GM04504 (cell line): ENCODE measurements around the gene BAHCC1.

ENCODE experiments used
- DNase-seq: peaks from one replicate; pipeline ENCODE4 v3.0.0-alpha.2; 2012; ENCODE audit warnings: low read depth

BAHCC1 gene

DNA sequence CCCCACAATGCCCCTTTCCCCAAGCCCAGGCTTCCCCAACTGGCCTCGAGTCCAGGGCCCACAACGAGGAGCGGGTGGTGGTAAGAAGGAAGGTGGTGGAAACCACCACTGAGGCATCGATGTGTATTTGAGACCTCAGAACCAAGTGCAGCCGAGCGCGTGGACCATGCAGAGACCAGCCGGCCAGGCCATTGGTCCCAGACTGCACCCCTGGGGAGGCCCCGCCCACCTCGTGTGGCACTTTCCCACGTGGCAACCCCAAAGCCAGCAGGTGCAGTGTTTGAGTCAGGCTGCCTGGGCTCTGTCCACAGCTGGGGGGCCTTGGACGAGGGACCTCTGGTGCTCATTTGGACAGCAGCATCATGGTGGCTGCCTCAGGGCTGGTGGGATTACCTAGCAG, 28.1 kb upstream of the BAHCC1 start:
- DNase-seq: no peak

DNA sequence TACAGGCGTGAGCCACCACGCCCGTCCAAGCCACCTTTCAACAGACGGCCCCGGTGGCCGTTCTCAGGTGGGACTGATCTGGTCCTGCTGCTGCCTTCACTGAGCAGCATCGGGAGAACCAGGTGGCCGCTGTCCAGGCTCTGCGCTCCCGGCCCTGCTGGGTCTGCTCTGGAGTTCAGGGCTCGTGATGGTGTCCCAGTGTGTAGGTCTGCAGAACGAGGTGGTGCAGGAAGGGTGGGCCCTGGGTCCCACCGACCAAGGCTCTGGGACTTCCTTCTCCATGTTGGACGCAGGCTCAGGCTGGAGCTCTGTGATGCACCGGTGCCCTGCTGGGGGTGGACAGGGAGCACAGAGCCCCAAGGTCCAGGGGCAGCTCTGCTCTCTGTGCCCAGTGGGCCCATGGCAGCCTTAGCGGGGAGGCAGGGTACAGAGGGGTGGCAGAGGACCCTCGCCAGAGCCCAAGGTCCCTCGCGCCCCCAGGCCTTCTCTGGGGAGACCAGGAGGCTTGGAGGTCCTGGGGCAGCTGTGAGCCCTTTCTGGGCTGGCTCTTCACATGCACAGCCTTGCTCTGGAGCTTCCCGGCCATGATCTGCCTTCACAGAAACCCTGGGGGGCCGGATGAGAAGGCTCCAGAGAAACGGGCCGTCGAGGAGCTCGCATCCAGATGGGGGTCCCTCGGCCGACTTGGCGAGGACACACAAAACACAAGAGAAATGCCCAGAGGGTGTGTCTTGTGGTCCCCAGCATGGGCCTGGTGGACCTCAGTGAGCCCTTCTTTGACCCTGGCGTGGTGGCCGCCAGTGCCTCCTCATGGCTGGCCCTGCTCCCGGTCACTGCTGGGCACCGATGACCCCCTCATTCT, 26.9 kb upstream of the BAHCC1 start:
- DNase-seq: no peak

DNA sequence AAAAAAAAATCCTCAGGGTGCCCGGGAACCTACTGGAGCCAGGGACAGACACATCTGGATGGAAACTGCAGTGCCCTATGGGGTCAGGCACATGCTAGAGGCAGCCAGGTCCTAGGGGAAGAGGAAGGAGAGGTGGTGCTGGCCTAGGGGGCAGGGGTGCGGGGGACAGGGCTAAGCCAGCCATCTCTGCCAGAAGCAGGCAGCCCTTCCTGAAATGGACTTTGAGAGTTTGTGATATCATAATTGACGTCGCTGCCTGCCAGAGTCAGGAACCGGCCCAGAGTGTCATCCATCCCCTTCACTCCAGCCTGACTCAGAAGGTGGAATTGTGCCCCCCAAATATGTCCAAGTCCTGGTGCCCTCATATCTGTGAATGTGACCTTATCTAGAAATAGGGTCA, 25.0 kb upstream of the BAHCC1 start:
- no peak for DNase-seq

DNA sequence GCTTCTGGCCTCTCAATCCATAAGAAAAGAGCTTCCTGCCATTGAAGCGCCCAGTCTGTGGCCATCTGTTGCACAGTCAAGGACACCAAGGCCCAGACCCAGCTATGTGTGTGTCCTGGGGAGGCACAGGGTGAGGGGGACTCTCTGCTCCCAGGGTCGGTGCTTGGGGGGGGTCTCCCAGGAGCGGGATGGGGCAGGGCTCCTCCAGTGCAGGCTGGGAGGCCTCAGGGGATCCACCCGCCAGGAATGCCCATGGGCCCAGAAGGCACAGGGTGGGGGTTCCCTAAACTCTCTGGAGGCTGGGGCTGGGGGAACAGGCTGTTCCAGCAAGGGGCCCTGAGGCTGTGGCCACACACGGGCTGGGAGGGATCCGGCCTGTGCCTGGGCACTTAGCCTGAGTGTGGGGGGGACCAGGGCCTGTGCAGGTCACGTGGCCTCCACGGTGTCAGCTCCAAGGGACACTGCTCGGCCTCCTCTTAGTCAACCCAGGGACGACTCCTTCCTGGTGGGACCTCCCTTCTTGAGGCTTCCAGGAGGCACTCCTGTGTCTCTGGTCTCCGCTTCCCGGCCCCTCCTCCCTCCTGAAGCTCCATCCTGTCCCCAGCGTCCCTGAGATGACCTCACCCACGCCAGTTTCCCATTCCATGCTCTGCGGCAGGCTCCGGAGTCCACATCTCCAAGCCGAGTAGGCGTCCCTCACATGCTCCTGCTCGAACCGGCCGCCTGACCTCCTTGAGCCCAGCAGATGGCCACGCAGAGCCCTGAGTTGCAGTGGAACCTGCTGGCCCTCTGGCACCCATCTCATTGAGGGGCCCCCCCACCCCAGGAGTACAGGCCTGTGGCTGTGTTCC, 23.1 kb upstream of the BAHCC1 start:
- DNase-seq: no peak

DNA sequence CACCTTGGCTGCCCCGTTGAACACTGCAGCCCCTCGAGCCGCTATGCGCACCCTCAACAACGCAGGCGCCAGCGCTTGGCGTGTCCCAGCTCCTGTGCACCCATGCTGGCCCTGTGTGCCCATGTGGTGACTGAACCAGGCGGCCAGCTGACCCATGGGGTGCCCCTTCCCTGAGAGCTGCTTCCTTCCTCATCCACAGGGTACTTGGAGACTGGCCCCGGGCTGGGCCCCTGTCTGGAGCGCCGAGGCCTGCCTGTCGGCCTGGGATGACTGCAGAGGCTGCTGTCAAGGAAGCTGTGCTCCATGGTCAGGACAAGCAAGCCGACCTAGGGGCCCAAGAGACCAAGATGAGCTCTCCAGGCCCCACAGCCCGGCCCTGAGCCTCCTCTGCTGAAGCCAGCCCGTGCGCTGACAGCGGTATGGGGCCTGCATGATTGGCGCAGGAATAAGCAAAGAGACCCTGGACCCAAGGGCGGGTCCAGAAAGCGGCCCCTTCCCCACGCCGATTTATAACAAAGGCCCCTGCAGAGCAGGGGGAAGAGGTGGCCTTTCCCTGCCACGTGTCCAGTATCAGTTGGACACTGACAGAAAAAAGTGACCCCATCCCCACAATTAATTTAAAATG, 21.6 kb upstream of the BAHCC1 start:
- no peak for DNase-seq

DNA sequence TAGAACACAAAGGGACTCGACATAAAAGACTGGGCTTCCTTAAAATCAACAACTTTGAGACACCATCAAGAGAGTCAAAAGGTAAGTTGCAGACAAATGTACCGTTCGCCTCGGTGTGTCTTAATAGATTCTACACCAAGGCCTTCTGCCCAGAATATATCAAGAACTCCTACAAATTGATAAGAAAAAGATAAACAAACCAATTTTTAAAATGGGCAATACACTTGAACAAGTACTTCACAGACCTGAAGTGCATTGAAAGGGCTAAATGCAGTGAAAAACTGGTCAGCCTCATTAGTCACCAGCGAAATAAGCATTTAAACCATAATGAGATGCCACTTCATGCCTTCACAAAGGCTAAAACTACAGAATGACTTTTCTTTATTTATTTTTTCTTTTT, 20.4 kb upstream of the BAHCC1 start:
- no peak for DNase-seq

DNA sequence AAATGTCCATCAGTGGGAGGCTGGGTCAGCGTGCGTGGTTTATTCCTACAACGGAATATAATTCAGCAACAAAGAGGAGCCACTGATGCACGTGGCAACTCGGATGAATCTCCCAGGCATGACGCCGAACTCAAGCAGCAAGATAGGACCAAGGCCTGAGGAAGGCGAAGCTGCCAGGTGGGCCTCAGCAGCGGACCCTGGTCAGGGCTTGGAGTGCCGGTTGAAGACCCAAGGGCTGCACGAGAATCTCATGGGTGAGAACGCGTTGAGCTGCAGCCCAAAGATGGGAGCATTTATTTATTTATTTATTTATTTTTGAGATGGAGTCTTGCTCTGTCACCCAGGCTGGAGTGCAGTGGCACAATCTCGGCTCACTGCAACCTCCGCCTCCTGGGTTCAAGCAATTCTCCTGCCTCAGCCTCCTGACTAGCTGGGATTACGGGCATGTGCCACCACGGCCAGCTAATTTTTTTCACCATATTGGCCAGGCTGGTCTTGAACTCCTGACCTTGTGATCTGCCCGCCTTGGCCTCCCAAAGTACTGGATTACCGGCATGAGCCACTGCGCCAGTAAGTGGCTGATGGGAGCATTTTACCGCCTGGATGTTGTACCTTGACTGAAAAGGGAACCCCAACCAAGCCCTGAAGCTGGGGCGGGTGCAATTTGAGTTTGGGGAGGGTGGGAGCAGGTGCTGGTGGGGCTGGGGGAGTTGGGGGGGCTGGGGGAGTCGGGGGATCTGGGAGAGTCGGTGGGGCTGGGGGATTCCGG, 18.1 kb upstream of the BAHCC1 start:
- DNase-seq: no peak

DNA sequence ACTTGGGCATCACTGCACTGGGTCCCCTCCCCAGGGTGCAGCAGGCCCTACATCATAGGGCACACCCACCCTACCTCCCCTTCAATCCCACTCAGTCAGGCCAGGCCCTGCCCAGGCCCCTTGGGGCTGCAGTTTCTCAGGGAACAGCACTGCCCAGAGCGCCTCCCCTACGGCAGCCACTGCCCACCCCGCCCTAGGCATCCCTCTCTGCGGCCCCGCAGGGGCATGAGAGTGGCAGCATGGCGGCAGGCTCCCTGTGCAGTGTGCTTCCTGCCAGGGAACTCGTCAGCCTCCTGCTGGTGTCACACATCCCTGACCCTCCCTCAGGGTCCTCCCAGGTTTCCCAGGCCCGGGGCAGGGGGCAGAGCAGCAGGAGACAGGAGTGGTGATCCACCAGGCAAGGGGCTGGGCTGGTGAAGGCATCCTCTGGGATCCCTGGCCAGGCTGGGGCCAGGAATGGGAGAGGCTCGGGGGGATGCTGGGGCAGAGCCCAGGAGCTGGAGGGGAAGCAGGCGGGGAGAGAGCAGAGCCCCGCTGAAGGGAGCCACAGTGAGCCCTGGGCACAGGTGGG, 16.2 kb upstream of the BAHCC1 start:
- DNase-seq: no peak

DNA sequence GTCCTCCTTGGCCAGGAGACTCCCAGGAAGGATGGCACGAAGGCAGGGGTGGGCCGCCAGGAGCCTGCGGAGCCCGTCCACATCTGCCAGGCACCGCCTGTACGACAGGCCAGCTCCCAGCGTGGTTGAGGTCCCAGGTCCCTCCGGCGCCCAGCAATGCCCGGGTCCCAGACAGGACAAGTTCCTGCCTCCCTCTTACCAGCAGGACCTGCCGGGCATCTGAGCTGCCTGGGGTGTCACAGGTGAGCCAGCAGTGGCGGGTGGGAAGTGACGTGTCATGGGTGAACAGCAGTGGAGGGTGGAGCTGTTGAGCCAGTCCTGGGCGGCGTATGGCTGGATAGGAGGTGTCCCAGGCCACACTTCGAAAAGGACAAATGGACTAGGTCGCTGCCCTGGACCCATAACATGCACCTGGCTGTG, 15.7 kb upstream of the BAHCC1 start:
- DNase-seq: no peak

DNA sequence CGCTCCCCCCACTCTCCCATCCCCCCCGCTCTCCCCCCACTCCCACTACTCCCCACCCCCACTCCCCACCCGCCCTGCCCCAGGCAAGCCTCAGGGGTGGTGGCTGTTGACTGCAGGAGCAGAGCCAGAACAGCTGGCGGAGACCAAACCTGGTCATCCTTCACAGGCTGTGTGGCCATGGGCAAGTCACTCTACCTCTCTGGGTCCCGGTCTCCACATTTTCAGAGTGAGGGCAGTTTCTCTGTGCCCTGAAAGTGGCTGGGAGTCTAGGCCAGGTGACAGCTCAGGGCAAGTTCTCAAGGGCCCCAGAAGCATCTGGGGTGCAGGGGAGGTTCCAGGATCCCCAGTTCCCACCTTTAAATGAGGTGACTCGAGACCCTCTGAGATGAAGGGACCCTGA, 15.1 kb upstream of the BAHCC1 start:
- DNase-seq: no peak

DNA sequence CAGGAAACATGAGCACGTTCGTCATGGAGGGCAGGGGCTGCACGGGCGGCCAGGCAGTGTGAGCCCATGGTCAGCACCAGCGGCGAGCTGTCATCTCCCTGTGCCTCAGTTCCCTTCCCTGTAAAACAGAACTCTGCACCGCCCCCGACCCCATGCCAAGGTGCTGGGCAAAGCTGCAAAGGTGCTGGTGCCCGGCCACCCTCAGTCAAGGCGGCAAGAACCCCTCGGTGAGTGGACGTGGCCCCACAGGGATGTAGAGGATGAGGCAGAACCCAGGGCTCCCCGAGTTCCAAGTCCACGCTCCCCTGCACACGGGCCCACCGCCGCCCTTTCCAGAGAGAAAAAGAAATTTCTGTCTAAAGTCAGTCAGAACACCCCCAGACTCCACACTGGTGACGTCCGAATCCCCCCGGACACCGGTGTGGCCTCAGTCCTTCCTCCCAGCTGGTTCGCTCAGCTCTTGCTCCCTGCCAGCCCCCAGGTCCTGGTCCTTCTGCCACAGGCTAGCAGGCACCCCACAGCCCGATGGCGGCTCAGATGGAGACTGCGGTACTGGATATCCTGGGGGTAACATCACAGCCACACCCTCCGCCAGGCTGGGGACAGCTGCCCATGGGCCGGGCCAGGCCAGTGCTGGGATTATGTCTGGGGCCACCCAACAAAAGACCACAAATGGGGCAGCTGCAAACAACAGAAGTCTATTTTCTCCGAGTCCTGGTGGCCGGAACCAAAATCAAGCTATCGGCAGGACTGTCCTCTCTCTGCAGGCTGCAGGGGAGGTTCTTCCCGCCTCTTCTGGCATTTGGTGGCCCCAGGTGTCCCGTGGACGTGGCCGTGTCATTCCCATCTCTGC, 14.4 kb upstream of the BAHCC1 start:
- DNase-seq: no peak

DNA sequence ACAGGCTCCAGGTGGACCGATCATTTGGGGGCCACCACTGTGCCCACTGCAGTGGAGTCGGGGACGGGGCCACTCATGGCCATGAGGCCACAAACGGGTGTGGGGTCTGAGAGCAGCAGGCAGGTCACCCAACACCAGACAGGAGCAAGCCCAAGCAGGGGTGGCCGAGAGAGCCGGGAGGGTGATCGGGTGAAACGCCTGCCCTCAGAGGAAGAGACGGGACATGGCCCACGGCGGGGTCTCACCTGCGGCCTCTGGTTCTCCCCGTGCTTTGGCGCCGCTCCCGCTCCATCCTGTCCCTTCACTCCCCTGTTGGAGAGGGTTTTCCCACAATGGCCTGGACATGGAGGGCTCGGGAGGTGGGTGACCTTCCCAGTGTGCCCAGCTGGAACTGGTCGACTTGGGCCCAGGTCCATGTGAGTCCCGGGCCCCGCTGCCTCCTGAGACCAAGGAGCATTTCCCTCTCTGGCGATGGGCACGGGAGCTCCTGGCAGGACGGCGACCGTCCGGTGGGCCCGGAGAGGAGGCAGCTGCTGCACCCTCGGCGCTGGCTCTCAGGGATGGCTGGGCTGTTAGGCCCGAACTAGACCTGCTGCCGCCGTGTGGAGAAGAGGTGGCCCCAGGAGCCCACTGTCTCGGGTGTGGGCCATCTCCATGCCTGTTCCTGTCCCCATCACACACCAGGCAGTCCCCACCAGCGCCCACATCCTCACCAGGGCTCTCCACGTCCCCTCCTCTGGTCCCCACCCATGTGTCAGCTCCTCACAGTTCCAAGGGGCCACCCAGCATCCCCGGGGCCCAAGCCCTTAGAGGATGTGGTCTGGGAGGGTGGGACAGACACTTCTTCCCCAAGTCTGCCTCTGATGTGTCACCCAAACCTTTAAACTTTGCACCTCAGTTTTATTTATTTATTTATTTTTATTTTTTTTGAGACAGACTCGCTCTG, 13.4 kb upstream of the BAHCC1 start:
- DNase-seq: no peak

DNA sequence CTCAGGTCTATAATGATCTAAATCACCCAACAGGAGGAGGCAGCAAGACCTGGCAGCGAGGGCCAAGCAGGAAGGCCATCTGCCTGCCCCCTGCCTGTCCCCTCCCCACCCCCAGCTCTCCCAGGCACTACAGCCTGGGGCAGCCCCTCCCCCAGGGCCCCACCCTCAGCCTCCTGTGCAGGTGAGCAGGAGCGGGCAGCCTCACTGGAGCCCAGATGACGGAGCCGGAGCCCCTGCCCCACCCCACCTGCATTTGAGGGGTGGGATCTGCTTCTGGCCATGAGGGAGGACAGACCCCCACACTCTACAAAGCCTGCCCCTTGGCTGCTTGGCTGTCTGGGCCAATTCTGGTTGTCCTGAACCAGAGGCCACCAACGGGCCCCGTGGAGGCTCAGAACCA, 12.4 kb upstream of the BAHCC1 start:
- no peak for DNase-seq

DNA sequence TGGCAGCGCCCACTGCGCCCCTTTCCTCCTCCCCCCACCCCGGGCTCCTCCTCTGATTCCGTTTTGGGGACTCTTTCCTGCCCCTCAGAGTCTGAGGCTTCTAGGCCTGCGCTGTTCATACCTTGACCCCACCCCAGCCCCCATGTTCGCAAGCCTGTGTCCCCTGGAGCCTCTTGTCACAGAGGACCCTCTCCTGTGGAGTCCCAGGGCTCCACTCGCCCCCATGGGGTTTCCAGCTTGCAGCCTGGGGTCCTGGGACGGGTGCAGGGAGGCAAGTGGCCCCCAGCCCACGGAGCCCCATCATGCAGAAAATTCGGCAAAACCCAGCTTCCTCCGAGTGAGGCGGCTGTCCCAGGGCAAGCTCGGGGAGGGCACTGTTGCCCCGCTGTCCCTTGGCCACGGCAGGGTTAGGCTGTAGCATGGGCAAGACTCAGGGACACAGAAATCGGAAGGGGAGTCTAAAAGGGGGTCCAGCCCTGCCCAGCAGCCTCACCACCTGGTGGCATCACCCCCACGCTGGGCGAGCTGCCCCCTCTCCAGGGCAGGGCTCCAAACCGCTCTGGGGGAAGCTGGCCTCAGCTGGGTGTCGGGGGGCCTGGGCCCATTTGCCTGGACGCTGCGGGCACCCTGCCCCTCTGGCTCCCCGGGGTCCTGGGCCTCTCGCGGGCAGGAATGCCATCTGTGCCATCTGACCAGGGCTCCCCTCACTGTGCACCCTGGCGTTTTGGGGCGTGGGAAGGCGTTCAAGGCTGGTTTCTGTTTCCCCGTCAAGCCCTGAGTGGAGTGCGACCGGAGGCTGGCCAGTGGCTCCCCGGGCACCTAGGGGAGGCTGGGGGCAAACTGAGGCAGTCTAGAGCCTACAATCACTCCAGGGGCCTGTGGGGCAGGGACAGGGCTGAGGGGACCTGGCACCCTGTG, 11.5 kb upstream of the BAHCC1 start:
- DNase-seq: no peak

DNA sequence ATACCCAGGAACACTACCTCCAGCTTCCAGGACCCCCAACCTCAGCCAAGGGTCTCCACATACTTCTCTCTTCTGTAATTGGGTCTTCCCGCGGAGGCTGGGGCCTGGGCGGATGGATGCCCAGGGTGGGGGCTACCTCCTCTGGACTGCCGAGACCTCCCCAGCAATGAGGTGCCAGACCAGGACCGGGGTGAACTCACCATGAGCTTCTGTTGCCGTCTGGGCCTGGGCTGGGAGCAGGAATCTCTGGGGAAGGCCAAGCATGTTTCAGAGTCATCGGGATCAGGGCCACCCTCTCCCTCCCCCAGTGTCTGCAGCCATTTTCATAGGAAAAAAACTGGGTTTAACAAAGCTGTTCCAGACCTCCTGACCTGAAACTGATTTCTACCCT, 10.3 kb upstream of the BAHCC1 start:
- no peak for DNase-seq

DNA sequence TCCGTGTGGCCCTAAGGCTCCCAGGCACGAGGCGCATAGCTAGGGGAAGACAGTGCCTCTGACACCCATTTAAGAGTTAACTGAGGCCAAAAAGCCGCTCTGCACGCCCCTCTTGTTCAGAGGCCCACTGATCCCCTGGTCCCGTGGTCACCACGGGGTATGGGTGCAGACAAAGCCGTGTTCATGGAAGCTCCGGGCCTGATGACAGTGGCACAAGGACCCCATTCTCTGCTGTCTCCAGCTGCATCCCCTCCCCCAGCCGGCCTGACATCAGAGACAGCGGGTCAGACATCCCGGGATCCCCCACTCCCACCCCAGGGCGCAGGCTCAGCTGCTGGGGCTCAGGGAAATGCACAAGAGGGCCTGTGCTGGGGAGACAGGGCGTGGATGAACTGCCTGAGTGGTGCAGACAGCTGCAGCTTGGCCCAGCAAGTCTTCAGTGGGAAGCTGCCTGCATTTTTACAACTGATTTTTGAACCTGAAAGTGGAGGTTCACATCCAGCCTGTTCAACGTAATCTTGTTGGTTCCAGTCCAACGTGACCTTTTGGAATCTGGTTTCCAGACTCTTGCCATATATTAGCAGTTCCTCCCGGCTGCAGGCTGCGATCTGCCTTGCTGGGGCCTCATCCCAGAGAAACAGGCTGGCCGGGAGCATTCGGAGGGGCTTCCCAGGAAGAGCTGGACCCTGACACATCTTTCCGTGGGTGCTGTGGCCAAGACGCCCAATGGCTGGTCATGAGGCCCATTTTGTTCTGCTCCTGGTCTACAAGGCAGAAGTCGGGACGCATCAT, 9.7 kb upstream of the BAHCC1 start:
- DNase-seq: no peak

DNA sequence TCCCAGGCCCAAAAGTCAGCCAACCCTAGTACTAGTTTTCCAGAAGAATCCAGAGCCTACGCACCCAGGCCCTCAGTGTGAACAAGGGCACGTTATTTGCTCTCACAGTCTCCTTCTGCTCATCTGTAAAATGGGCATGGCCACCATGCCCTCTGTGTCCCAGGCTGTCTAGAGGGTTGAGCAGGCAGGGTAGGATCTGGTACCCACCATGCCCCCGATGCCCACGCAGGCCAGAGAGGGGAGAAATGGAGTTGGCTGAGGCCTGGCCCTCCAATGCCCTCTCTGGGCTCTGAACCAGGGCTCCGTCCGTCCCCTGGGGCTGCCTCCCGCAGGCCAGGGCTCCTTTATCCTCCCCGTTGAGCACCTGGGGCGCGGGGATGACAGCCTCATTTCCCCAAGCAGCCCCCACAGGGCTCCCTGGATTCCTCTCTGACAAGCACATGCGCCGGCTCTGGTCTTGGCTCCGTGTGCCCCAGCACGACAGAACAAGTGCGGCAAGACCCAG, 9.1 kb upstream of the BAHCC1 start:
- no peak for DNase-seq
